ENCODE data around the gene GLTPD2.

The GLTPD2 gene

DNA sequence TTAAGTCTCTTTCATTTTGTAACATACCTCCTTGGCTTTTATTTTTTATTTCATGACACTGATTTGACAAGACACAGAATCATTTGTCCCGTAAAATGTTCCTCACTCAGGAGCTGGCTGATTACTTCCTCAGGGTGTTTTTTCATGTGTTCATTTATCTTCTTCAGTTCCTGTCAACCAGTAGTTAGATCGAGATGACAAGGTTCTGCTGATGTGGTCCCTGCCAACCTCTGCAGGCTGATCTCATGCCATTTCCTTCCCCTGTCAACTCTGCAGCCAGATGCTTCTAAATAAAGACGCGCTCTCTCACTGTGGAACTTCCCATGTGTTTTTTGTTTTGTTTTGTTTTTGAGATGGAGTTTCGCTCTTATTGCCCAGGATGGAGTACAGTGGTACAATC lies 40.9 kb upstream of the GLTPD2 start:
- DNase-seq (ENCODE audit: low read depth) = no peak
- H3K4me3 ChIP-seq (ENCODE audit: low read depth, low read length) = no peak overlapping the region
- TF ChIP-seq POLR2A (IDR thresholded peaks at IDR 0.05; ENCODE audit: extremely low read depth, insufficient read length) (no peak), MYC (IDR thresholded peaks at IDR 0.05; ENCODE audit: low read depth, low read length) (no peak), MAX (IDR thresholded peaks at IDR 0.05; ENCODE audit: low read depth, low read length) (no peak)
- TF ChIP-seq, protein P1, sequence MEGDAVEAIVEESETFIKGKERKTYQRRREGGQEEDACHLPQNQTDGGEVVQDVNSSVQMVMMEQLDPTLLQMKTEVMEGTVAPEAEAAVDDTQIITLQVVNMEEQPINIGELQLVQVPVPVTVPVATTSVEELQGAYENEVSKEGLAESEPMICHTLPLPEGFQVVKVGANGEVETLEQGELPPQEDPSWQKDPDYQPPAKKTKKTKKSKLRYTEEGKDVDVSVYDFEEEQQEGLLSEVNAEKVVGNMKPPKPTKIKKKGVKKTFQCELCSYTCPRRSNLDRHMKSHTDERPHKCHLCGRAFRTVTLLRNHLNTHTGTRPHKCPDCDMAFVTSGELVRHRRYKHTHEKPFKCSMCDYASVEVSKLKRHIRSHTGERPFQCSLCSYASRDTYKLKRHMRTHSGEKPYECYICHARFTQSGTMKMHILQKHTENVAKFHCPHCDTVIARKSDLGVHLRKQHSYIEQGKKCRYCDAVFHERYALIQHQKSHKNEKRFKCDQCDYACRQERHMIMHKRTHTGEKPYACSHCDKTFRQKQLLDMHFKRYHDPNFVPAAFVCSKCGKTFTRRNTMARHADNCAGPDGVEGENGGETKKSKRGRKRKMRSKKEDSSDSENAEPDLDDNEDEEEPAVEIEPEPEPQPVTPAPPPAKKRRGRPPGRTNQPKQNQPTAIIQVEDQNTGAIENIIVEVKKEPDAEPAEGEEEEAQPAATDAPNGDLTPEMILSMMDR (IDR thresholded peaks at IDR 0.05; ENCODE audit: low read depth, low read length) = no peak

- no peak overlapping the region for H3K4me3 ChIP-seq (ENCODE audit: low read depth, low read length)
- no peak for DNase-seq (ENCODE audit: low read depth)
- TF ChIP-seq, protein P1 (IDR thresholded peaks at IDR 0.05; ENCODE audit: low read depth, low read length) = no peak
- TF ChIP-seq MAX (IDR thresholded peaks at IDR 0.05; ENCODE audit: low read depth, low read length) = no peak
- TF ChIP-seq POLR2A (IDR thresholded peaks at IDR 0.05; ENCODE audit: extremely low read depth, insufficient read length) = no peak
- TF ChIP-seq MYC (IDR thresholded peaks at IDR 0.05; ENCODE audit: low read depth, low read length) = no peak
These were observed 40.1 kb upstream of the GLTPD2 start for GRCh38 chr17:4748686-4749085.

- DNase-seq (ENCODE audit: low read depth) = no peak
- H3K4me3 ChIP-seq (ENCODE audit: low read depth, low read length) = no peak overlapping the region
- no peak for TF ChIP-seq MAX (IDR thresholded peaks at IDR 0.05; ENCODE audit: low read depth, low read length)
- TF ChIP-seq MYC (IDR thresholded peaks at IDR 0.05; ENCODE audit: low read depth, low read length) = no peak
- TF ChIP-seq POLR2A (IDR thresholded peaks at IDR 0.05; ENCODE audit: extremely low read depth, insufficient read length) = no peak
- TF ChIP-seq, protein P1 (IDR thresholded peaks at IDR 0.05; ENCODE audit: low read depth, low read length) = no peak
These were observed 38.2 kb upstream of the GLTPD2 start for GRCh38 chr17:4750606-4751005.

- TF ChIP-seq POLR2A (IDR thresholded peaks at IDR 0.05; ENCODE audit: extremely low read depth, insufficient read length) (no peak), MAX (IDR thresholded peaks at IDR 0.05; ENCODE audit: low read depth, low read length) (no peak), MYC (IDR thresholded peaks at IDR 0.05; ENCODE audit: low read depth, low read length) (no peak)
- TF ChIP-seq, protein P1 (IDR thresholded peaks at IDR 0.05; ENCODE audit: low read depth, low read length) = no peak
- DNase-seq (ENCODE audit: low read depth) = no peak
- no peak overlapping the region for H3K4me3 ChIP-seq (ENCODE audit: low read depth, low read length)
These were observed 36.8 kb upstream of the GLTPD2 start for GRCh38 chr17:4751932-4752331.

DNA sequence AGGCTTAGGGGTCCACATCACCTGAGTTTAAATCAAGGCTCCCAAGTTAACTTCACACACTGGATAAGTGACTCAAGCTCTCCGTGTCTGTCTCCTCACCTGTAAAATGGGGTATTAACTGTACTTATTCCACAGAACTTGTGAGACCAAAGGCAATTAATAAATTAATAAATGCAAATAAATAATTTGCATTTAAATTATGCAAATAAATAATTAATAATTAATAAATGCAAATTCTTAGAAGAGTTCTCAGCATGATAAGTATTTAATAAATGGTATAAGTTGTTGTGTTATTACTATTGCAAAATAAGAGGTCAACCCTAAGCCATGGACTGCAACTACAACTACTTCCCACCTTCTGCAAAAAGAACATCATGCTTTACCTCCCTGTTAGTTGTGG lies 35.4 kb upstream of the GLTPD2 start:
- no peak overlapping the region for H3K4me3 ChIP-seq (ENCODE audit: low read depth, low read length)
- TF ChIP-seq POLR2A (IDR thresholded peaks at IDR 0.05; ENCODE audit: extremely low read depth, insufficient read length) (no peak), MYC (IDR thresholded peaks at IDR 0.05; ENCODE audit: low read depth, low read length) (no peak)
- DNase-seq (ENCODE audit: low read depth) = no peak

DNA sequence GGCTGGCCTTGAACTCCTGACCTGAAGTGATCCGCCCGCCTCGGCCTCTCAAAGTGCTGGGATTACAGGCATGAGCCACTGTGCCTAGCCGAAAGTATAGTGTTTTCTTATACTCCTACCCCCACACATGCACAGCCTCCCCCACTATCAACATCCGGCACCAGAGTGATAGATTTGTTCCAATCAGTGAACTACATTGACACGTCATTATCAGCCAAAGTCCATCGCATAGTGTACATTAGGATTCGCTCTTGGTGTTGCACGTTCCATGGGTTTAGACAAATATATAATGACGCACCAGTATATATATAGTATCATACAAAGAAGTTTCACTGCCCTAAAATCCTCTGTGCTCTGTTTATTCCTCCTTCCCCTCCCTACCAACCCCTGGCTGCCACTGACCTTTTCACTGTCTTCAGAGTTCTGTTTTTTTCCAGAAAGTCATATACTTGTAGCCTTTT lies 29.0 kb upstream of the GLTPD2 start:
- TF ChIP-seq POLR2A (IDR thresholded peaks at IDR 0.05; ENCODE audit: extremely low read depth, insufficient read length) (no peak), MYC (IDR thresholded peaks at IDR 0.05; ENCODE audit: low read depth, low read length) (no peak), MAX (IDR thresholded peaks at IDR 0.05; ENCODE audit: low read depth, low read length) (no peak)
- TF ChIP-seq, protein P1 (IDR thresholded peaks at IDR 0.05; ENCODE audit: low read depth, low read length) = no peak
- H3K4me3 ChIP-seq (ENCODE audit: low read depth, low read length) = no peak overlapping the region
- DNase-seq (ENCODE audit: low read depth) = no peak

Data from NB4 (cell line).